ENCODE results near the gene NPEPL1.
"Not testable (repeated sequence)": the region's sequence is repeated elsewhere in the genome, so short reads cannot be mapped to it uniquely, and the experiment has no call there.

NPEPL1 gene

DNA sequence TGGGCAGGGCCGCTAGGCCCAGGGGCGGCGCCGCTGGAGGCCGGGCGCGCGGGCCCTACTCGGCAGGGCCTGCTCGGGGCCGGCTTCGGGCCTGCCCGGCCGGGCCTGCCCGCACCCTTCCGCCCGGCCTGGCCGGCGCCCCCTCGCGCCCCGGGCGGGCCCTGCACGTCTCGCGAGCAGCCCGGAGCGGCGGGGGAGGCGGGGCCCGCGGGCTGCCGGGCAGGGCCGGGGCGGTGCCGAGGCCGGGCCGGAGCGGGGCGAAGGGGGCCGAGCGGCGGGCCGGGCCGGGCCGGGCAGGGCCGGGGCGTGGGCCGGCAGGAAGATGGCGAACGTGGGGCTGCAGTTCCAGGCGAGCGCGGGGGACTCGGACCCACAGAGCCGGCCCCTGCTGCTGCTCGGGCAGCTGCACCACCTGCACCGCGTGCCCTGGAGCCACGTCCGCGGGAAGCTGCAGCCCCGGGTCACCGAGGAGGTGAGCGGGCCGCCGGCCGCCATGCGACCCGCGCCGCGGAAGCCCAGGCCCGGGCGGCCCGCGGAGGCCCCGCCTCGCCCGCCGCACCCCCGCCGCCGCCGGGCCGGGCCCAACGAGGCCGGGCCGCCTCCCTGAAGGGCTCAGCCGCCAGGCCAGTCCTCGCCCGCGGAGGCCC, at the start of gene NPEPL1:
NPEPL1 (plus strand) TSS at position 222 of the 647 bp plus-strand sequence; CDS start at position 323, 101 bp downstream.
- DNase-seq (ENCODE audit: low read depth), result peak; percentile 38

GRCh38 chr20:58642896-58643295, 49.7 kb upstream of the NPEPL1 start:
- not testable (repeated sequence) for DNase-seq (ENCODE audit: low read depth)

- DNase-seq (ENCODE audit: low read depth), result no peak
Measured at GRCh38 chr20:58645412-58645968, 47.1 kb upstream of the NPEPL1 start.

DNA sequence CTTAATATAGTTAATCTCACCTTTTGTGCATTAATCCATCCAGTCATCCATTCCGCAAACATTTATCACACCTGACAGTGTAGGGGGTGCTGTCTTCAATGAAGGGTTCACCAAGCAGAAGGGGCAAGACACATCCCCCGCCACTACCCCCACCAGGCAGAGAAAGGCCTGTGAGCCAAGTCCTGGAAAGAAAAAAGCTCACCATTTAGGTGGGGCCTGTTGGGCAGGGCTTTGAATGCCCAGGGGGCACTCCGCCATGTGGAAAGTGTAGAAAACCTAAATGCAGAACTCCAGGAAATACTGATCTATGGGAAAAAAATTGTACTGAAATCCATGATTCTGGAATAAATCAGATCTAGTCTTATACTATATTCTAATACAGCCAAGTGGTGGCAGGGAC, 46.3 kb upstream of the NPEPL1 start:
- no peak for DNase-seq (ENCODE audit: low read depth)

DNA sequence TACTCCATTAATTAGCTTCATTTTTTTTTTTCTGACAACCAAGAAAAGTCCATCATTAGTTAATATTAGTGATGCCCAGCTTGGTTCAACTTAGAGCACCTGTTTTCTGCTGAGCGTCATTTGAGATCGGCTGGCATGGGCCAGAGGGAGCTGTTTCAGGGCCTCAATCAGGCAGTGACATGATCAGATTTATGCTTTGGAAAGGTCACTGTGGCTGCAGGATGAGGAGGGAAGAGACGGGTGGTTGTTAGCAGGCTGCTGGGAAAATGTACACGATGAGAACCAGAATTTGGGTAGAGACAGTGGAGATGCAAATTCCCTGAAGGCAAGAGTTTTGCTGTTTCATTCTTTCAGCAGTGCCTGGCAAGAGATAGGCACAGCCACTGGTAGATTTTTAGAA, 45.9 kb upstream of the NPEPL1 start:
- DNase-seq (ENCODE audit: low read depth), result no peak

DNA sequence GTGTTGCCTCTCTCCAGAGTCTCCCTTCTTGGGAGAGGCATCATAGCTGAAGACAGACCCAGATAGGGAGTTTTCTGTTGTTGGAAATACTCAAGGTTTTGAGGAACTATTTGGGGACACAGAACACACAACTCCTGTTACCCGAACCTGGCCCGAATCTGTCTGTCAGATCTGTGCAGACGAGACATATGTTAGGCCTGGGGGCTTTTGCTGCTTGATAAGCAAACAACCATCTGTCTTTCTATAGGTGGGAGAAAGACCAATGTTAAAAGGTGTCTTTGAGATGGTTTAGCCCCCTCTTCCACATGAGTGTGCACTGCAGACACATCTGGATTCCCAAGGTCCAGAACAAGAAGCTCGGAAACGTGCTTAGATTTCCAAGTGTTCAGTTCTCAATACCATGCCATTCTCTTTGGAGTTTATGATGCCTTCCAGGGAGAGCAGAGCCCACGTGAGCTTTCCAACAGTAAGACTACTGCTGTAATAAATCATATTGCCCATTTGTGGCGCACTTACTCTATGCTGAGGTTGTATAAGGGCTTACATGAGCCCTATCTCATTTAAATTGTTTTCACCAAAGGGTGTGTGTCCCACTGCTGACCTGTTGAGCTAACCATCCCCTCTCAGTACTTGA, 45.3 kb upstream of the NPEPL1 start:
- no peak for DNase-seq (ENCODE audit: low read depth)

- no peak for DNase-seq (ENCODE audit: low read depth)
Measured at GRCh38 chr20:58647796-58648501, 44.7 kb upstream of the NPEPL1 start.

DNA sequence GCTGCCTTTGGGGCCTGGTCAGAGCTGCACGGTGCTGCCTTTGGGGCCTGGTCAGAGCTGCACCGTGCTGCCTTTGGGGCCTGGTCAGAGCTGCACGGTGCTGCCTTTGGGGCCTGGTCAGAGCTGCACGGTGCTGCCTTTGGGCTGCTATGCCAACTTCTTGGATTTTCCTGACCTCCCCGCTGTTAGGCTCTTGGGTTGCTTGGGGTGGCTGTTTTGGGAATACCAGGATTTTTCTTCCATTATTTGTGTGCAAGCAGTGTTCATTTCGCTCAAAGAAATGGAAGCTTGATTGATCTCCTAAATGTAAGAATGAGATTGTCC, 44.1 kb upstream of the NPEPL1 start:
- DNase-seq (ENCODE audit: low read depth), result not testable (repeated sequence)

DNA sequence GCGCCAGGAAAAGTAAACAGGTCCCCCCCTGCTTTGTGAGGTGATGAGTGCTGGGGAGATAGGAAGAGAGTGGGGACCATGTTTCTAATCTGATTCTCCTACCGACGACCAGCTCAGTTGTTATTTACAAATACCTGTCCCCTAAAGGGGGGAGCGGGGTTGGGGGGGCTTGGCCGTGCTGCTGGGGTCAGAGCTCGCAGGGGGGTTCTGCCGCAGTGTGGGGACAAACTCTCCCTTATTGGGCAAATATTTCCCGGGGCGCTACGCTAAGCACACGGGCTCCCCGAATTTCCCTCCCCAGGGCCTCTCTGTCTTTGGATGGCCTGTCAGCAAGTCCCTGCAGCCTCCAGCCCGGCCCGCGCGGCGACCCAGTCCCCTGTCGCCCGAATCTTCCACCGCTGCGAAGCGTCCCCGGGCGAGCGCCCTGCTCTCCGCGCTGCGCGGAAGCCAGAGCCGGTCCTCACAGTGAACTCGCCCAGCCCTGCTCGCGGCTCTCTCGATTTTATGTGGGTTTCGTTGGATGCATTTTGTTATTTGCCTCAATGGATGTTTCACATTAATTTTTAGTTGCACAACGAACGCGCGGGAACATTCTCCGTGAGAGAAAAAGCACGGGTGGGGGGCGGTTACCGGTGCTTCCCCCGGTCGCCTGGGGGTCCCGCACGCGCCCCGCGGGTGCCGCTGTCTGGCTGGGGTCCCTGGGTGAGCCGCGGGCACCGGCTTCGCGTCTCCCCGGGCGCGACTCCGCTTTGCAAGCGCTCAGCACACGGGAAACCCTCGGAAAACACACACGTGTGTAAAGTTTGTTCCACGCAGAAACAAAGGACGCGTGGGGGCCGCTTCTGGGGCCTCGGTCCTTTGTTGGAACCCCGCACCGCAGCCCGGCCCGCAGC, 43.1 kb upstream of the NPEPL1 start:
- no peak for DNase-seq (ENCODE audit: low read depth)

DNA sequence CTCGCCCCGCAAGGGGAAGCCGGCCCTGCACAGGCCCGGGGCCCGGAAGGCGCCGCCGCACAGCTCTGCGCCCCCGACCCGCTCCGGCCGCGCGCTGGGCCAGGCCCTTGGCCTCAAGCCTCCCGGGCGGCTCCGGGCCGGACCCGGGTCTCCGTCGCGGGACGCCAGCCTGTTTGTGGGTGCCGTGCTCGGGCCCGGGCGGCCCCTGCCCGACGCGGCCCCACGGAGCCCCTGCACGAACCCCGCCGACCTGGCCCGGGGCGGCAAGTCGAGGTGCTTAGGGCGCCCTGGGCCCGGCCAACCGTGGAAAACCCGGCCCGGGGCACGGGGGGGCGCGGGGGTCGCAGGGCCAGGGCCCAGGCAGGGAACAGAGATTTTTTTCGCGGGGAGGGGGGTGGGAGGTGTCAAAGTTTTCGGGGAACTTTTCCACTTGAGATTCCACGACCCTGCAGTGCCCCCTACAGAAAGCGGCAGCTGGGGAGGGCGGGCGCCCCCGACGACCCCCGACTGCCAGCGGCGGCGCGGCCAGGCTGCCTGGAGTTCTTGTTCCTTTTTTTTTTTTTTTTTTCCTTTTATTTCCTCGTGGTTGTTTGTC, 42.3 kb upstream of the NPEPL1 start:
- no peak for DNase-seq (ENCODE audit: low read depth)

GRCh38 chr20:58650776-58651558, 41.6 kb upstream of the NPEPL1 start, which contains the start of gene STX16:
Gene STX16 (plus strand): TSS chr20:58651283. CDS start chr20:58652007, 724 bp downstream.
- peak; percentile 70 for DNase-seq (ENCODE audit: low read depth)

- DNase-seq (ENCODE audit: low read depth), result no peak
Measured at GRCh38 chr20:58651559-58651945, 41.0 kb upstream of the NPEPL1 start.

- DNase-seq (ENCODE audit: low read depth), result no peak
Measured at GRCh38 chr20:58651946-58652605, 40.5 kb upstream of the NPEPL1 start.

- no peak for DNase-seq (ENCODE audit: low read depth)
Measured at GRCh38 chr20:58652606-58653294, 39.9 kb upstream of the NPEPL1 start.

GRCh38 chr20:58654337-58654736, 38.3 kb upstream of the NPEPL1 start:
- no peak for DNase-seq (ENCODE audit: low read depth)

DNA sequence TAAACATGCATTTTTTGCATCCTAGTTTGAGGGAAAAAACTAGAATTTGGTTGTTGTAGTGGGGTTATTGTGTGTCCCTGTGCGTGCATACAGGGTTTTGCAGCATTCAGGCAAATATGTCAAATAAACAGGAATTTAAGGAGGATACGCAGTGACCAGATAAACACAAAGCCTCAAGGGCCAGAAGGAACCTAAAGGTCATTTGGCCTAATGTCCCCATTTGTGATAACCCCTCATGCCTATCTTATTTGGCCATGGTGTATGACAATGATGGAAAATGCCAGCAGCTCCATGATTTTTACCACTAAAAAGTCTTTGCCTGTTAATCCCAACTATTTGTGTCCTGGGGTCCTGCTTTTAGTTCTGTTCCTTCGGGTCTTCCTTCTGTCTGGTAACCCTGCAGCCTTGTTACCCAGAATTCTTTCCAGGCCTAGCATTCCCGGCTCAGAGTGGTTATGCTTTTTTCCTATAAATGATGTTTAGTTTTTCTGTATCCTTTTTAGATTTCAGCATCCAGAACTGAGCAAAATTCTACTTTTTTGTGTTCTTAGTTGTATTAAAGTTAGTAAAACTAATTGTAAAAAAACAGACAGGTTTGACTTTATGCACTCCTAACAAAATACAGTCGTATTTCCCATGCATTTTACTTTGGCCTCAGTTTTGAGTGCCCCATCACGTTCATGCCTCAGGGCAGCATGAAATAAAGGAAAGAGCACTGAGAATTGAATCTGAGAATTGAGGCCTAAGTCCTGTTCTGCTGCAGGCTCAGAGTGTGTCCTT, 37.1 kb upstream of the NPEPL1 start:
- no peak for DNase-seq (ENCODE audit: low read depth)

DNA sequence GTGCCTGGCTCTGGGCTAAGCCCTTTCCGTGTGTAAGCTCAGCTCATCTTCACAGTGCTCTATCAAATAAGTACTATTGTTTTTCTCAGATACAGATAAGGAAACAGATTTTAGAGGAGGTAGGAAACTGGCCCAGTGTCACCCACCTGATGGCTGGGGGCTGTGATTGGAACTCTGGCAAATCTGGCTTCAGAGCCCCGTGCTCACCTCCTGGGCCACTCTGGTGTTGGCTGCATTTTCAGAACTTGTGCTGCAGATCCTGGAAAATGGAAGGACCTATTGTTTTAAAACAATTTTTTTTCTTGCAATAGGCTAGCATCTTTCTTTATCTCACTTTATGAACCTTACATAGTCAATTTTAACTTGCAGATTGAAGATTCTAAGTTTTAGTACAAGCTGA, 35.8 kb upstream of the NPEPL1 start:
- no peak for DNase-seq (ENCODE audit: low read depth)

DNA sequence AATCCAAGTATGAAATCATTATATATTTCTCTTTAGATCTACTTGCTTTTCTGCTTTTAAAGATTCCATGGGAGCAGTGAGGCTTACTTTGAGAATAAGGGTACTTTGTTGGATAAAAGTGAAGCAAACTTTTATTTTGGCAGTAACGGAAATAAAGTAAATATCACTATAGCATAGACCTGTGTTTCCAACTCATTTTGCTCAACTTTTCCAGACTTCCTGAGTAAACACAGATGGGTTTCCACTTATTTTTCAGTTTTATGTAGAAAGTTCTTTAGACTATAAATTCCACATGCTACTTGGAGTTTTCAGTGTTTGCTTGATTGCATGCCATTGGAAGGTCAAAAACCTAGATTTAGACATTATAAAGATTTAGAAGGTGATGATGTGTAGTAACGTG, 35.3 kb upstream of the NPEPL1 start:
- no peak for DNase-seq (ENCODE audit: low read depth)

- DNase-seq (ENCODE audit: low read depth), result no peak
Measured at GRCh38 chr20:58657986-58658385, 34.6 kb upstream of the NPEPL1 start.

All from stimulated activated CD8-positive, alpha-beta memory T cell treated with anti-CD3 and anti-CD28 coated beads, Interleukin-15, amount 100 ng/mL, for 24 hours (primary cell).